HepG2 (cell line): Measurements from ENCODE around the gene WFDC12. TPM values are rescaled to one million over a fixed set of nuclear protein-coding genes. Genes with fewer than 3 reads are reported as not detected.
A peak's percentile ranks its signal among the peaks of the same experiment; 100 is the strongest.

Experiments used
- AFF4 ChIP-seq: sonication (generic); formaldehyde crosslinking; IDR thresholded peaks from 2 replicates; pipeline ENCODE4 v1.4.0; 2020; ENCODE audit warnings: missing genetic modification reagents
- DPF2 ChIP-seq: sonication (generic); formaldehyde crosslinking; IDR thresholded peaks from 2 replicates; pipeline ENCODE4 v1.4.0; 2020; ENCODE audit warnings: mild to moderate bottlenecking, low read depth, missing genetic modification reagents, borderline replicate concordance
- FOXK1 ChIP-seq: sonication (generic); formaldehyde crosslinking; IDR thresholded peaks from 2 replicates; pipeline ENCODE4 v1.4.0; 2020; ENCODE audit warnings: low read depth, missing genetic modification reagents, borderline replicate concordance
- HOMEZ ChIP-seq: IDR thresholded peaks from 2 replicates; pipeline ENCODE4 v1.6.1; 2016; ENCODE audit warnings: low read depth
- IRF2 ChIP-seq: IDR thresholded peaks from 2 replicates; pipeline ENCODE4 v1.6.1; 2018; ENCODE audit warnings: missing genetic modification reagents, missing compliant biosample characterization
- MIER3 ChIP-seq: IDR thresholded peaks from 2 replicates; pipeline ENCODE4 v1.6.1; 2016; ENCODE audit warnings: missing compliant biosample characterization, borderline replicate concordance
- MIXL1 ChIP-seq: IDR thresholded peaks from 2 replicates; pipeline ENCODE4 v1.6.1; 2016
- NFATC3 ChIP-seq: sonication (generic); formaldehyde crosslinking; IDR thresholded peaks from 2 replicates; pipeline ENCODE4 v1.5.1; 2020; ENCODE audit warnings: mild to moderate bottlenecking, missing genetic modification reagents
- SAP130 ChIP-seq: IDR thresholded peaks from 2 replicates; pipeline ENCODE4 v1.6.1; 2016; ENCODE audit warnings: low read depth
- SIN3B ChIP-seq: fragments of 150-350 bp; IDR thresholded peaks from 2 replicates; pipeline ENCODE4 v1.6.1; 2014; ENCODE audit warnings: low read length
- SNRNP70 ChIP-seq: fragments of 200-400 bp; formaldehyde crosslinking; IDR thresholded peaks from 2 replicates; pipeline ENCODE4 v1.6.1; 2017; ENCODE audit warnings: mild to moderate bottlenecking, low read depth, low read length, moderate library complexity
- TBP ChIP-seq: sonication (generic); formaldehyde crosslinking; IDR thresholded peaks from 2 replicates; pipeline ENCODE4 v1.5.0; 2020; ENCODE audit warnings: missing genetic modification reagents
- THRA ChIP-seq: sonication (generic); formaldehyde crosslinking; IDR thresholded peaks from 2 replicates; pipeline ENCODE4 v1.4.0; 2020; ENCODE audit warnings: missing genetic modification reagents, borderline replicate concordance
- ZNF280B ChIP-seq: sonication (generic); formaldehyde crosslinking; IDR thresholded peaks from 2 replicates; pipeline ENCODE4 v1.5.0; 2020; ENCODE audit warnings: missing genetic modification reagents, mild to moderate bottlenecking, borderline replicate concordance
- ZNF281 ChIP-seq: sonication (generic); formaldehyde crosslinking; IDR thresholded peaks from 2 replicates; pipeline ENCODE4 v1.4.0; 2020; ENCODE audit warnings: missing genetic modification reagents, borderline replicate concordance
- ZNF343 ChIP-seq: sonication (generic); formaldehyde crosslinking; IDR thresholded peaks from 2 replicates; pipeline ENCODE4 v1.4.0; 2020; ENCODE audit warnings: mild to moderate bottlenecking, missing genetic modification reagents
- ZNF431 ChIP-seq: sonication (generic); formaldehyde crosslinking; IDR thresholded peaks from 2 replicates; pipeline ENCODE4 v1.9.0; 2022; ENCODE audit warnings: missing genetic modification reagents, low read depth, mild to moderate bottlenecking, borderline replicate concordance
- polyA plus RNA-seq, 8 experiments: library from polyadenylated mRNA; depleted of rRNA in 3 of 8; stranded (reverse) in 7 of 8; unstranded in 1 of 8; fragments of >200 nt; fragmentation: Illumina TruSeq in 4 of 8; extraction: Trizol in 4 of 8; gene quantifications; 2 replicates each; pipeline versions ENCODE4 v1.2.1 to v1.2.3, GENCODE V29; 2011 to 2016; ENCODE audit warnings: low read depth in 4 of 8, missing spikeins in 1 of 8, mixed read lengths in 1 of 8; ENCODE audit not compliant: insufficient read depth in 1 of 8
- total RNA-seq, 5 experiments: library from RNA; depleted of rRNA; stranded (reverse); fragments of >200 nt; fragmentation: Illumina TruSeq; extraction: Trizol; gene quantifications; 2 replicates each; pipeline ENCODE4 v1.2.3, GENCODE V29; 2016; ENCODE audit warnings: low read depth in 1 of 5

The WFDC12 gene
- total and polyA plus RNA-seq, 2 of the 13 experiments (the other 11 are each of a cell fraction or from before 2014, with no cell fraction given): not detected

- no peak for TF ChIP-seq ZNF431 (CRISPR knock-in tag)
- no peak for TF ChIP-seq ZNF280B
- TF ChIP-seq ZNF281 (CRISPR knock-in tag): peak; percentile 61; the same call in 1 of the 2 replicates
- TF ChIP-seq ZNF343 (CRISPR knock-in tag): 0 out of 2 replicates have a peak, but pooled peaks have one; percentile 62
- peak; percentile 71 for TF ChIP-seq HOMEZ (CRISPR knock-in tag)
- peak; percentile 62; the same call in 1 of the 2 replicates for TF ChIP-seq FOXK1 (CRISPR knock-in tag)
- TF ChIP-seq TBP (CRISPR knock-in tag): no peak
- no peak for TF ChIP-seq SNRNP70
- TF ChIP-seq NFATC3: no peak
- TF ChIP-seq MIXL1: peak; percentile 60
- peak; percentile 80 for TF ChIP-seq MIER3 (CRISPR knock-in tag)
- peak; percentile 29; the same call in 1 of the 2 replicates for TF ChIP-seq THRA (CRISPR knock-in tag)
- TF ChIP-seq AFF4 (CRISPR knock-in tag): no peak
- peak; percentile 43; the same call in 1 of the 2 replicates for TF ChIP-seq SAP130 (CRISPR knock-in tag)
- TF ChIP-seq IRF2 (CRISPR knock-in tag): peak; percentile 71; the same call in 1 of the 2 replicates
- TF ChIP-seq SIN3B: 0 out of 2 replicates have a peak, but pooled peaks have one; percentile 16
- TF ChIP-seq DPF2 (CRISPR knock-in tag): peak; percentile 72; the same call in 1 of the 2 replicates
Observed at GRCh38 chr20:45077559-45077958, 46.7 kb downstream of the WFDC12 start (continued).
